ENCODE measurements around the gene RHEBL1. TPM values are rescaled to one million over a fixed set of nuclear protein-coding genes. Genes with fewer than 3 reads are reported as not detected.

Gene RHEBL1
- total RNA-seq, 4 donors from 2014 or later: 1.1 to 3.6 (median 1.6) TPM

DNA sequence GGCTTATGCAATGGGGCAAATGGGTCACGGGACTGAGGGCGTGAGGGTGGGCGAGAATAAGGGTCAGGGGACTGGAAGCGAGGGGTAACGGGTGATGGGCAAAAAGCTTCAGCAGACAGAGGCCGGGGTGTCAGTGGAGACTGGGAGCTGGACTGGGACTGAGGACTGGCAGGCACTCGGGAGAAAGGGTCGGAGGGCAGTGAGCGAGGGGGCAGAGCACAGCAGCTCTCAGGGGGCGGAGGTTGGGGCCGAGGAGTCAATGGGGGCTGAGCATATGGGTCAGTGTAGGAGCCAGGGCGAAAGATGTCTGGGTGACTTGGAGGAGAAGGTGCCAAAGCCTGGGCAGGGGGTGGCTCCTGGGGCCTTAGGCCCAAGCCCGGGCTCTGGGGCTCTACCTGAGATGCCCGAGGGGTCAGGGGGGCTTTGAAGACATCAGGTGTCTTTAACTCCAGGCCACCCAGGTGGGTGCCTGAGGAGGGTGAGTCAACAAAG lies 29.4 kb downstream of the RHEBL1 start:
- DNase-seq (ENCODE audit: low spot score in 2 of 2): no peak
- peaks cover 94% of the 10 kb centered on the region for H3K36me3 ChIP-seq
- no peaks in the 10 kb centered on the region for H3K9me3 ChIP-seq
- WGBS: 94% methylated on average over 14 of the region's 14 CpGs
- no peaks in the 10 kb centered on the region for H3K4me1 ChIP-seq
- TF ChIP-seq EP300 (IDR thresholded peaks at IDR 0.05) (no peak), POLR2AphosphoS5 (IDR thresholded peaks at IDR 0.05) (no peak)
- TF ChIP-seq, protein P1, sequence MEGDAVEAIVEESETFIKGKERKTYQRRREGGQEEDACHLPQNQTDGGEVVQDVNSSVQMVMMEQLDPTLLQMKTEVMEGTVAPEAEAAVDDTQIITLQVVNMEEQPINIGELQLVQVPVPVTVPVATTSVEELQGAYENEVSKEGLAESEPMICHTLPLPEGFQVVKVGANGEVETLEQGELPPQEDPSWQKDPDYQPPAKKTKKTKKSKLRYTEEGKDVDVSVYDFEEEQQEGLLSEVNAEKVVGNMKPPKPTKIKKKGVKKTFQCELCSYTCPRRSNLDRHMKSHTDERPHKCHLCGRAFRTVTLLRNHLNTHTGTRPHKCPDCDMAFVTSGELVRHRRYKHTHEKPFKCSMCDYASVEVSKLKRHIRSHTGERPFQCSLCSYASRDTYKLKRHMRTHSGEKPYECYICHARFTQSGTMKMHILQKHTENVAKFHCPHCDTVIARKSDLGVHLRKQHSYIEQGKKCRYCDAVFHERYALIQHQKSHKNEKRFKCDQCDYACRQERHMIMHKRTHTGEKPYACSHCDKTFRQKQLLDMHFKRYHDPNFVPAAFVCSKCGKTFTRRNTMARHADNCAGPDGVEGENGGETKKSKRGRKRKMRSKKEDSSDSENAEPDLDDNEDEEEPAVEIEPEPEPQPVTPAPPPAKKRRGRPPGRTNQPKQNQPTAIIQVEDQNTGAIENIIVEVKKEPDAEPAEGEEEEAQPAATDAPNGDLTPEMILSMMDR (IDR thresholded peaks at IDR 0.05): no peak
- H3K27ac ChIP-seq: no peak overlapping the region
- no peak overlapping the region for H3K4me3 ChIP-seq
- H3K27me3 ChIP-seq: no peaks in the 10 kb centered on the region

DNA sequence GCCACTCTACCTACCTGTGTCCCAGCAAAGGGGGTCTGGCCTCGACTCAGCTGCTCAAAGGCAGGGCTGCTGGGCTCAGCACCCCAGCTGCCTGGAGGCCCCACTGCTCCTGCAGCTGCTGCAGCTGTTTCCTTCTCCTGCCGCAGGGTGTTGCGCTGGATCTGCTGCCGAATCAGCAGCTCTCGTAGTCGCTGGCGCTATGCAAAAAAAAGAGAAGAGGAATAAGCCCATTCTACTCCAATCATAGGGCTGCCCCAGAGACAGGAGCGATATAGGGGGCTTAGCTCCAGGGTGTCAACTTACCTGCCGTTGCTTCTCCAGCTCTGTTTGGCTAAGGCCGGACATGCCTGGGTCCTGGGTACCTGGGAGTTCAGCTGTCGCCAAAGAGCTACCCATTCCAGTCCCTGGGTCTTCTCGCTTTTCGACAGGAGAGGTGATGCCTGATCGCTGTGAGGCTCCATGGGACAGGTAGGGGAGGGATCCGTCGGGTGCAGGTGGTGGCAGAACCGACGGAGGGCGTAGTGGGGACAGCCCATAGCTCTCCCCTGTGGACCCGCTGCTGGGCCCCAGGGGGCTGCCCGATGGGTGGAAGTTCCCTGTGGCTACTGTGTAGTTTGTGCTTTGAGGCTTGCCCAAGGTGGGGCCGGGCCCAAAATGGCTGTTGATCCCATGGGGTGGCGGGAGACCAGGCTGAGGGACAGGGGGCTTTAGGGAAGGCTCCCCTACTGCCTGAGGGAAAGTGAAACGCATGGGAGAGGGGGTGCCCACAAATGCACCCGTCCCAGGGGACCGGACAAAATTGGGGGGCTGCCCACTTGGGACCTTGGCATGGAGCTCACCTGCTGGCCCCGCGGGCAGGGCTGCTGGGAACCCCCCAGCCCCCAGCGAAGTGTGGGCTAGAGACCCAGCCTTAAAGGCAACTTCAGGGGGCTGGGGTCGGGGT lies 30.1 kb downstream of the RHEBL1 start:
- peaks cover 94% of the 10 kb centered on the region for H3K36me3 ChIP-seq
- 92% methylated on average over 30 of the region's 30 CpGs for WGBS
- TF ChIP-seq, protein P1 (IDR thresholded peaks at IDR 0.05): no peak
- TF ChIP-seq POLR2AphosphoS5 (IDR thresholded peaks at IDR 0.05) (no peak), POLR2A (IDR thresholded peaks at IDR 0.05) (no peak), EP300 (IDR thresholded peaks at IDR 0.05) (no peak)
- H3K27me3 ChIP-seq: no peaks in the 10 kb centered on the region
- H3K27ac ChIP-seq: no peak overlapping the region
- no peak for DNase-seq (ENCODE audit: low spot score in 2 of 2)
- no peak overlapping the region for H3K4me3 ChIP-seq
- H3K9me3 ChIP-seq: no peaks in the 10 kb centered on the region
- H3K4me1 ChIP-seq: no peaks in the 10 kb centered on the region

DNA sequence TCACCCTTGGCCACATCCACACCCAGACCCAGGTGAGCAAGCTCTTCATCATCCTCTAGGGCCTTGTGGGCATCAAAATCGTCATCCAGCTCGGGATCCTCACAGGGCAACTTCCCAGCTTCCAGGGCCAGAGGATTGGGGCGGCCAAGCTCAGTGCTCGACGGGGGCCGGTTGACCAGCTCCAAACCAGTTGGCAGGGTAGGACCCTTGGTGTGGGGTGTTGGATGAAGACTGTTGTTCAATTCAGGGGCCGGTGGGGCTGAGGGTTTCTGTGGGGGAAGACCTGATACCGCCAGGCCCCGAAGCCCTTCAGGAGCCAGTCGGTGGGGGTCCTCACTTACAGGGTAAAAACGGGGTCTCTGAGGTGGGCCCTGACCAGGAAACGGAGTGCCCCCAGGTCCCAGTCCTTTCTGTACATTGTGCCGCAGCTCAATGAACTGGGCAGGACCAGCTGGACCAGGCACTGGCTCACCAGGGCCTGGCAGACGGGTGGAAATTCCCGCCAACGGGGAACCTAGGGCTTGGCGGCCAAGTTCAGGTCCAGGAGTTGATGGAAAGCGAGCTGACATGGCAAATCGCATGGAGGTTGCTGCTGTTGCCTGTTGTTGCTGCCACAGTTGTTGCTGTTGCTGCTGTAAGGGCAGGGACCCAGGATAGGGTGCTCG lies 31.4 kb downstream of the RHEBL1 start:
- 91% methylated on average over 12 of the region's 20 CpGs for WGBS
- H3K27ac ChIP-seq: no peak overlapping the region
- H3K9me3 ChIP-seq: no peaks in the 10 kb centered on the region
- no peak for DNase-seq (ENCODE audit: low spot score in 2 of 2)
- H3K27me3 ChIP-seq: no peaks in the 10 kb centered on the region
- no peaks in the 10 kb centered on the region for H3K4me1 ChIP-seq
- no peak overlapping the region for H3K4me3 ChIP-seq
- peaks cover 94% of the 10 kb centered on the region for H3K36me3 ChIP-seq
- TF ChIP-seq, protein P1 (IDR thresholded peaks at IDR 0.05): no peak
- TF ChIP-seq POLR2AphosphoS5 (IDR thresholded peaks at IDR 0.05) (no peak), EP300 (IDR thresholded peaks at IDR 0.05) (no peak), POLR2A (IDR thresholded peaks at IDR 0.05) (no peak)

DNA sequence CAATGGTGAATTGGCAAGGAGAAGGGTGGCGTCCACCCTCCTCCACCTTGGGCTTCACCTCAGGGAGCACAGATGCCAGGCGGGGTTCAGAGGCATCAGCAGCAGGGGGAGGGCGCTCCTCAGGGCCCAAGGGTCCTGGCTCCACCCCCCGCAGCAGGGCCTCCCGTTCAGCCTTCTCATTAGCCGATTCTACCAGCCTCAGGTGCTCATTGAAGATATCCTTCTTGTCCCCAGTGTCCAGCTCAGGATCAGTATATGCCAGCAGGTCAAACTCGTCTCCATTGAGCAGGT lies 31.9 kb downstream of the RHEBL1 start:
- H3K36me3 ChIP-seq: peaks cover 94% of the 10 kb centered on the region
- no peaks in the 10 kb centered on the region for H3K27me3 ChIP-seq
- no peak overlapping the region for H3K27ac ChIP-seq
- WGBS: 100% methylated on average over 1 of the region's 7 CpGs
- H3K9me3 ChIP-seq: no peaks in the 10 kb centered on the region
- no peak overlapping the region for H3K4me3 ChIP-seq
- TF ChIP-seq POLR2AphosphoS5 (IDR thresholded peaks at IDR 0.05) (no peak), EP300 (IDR thresholded peaks at IDR 0.05) (no peak), POLR2A (IDR thresholded peaks at IDR 0.05) (no peak)
- TF ChIP-seq, protein P1 (IDR thresholded peaks at IDR 0.05): no peak
- DNase-seq (ENCODE audit: low spot score in 2 of 2): no peak
- H3K4me1 ChIP-seq: no peaks in the 10 kb centered on the region

Measured in suprapubic skin (tissue), 4 donors.